DND-41 (cell line): ENCODE results near the gene VAPB.

Source experiments
- ATAC-seq: fragments of 200-7000 bp; cut with Tn5 transposase; 3 replicates; pipeline ENCODE4 v1.9.1; 2021; ENCODE audit warnings: low read depth; ENCODE audit not compliant: insufficient read depth
- DNase-seq: peaks from one replicate; pipeline ENCODE4 v3.0.0-alpha.2; 2020
- H2AFZ ChIP-seq: 2 replicates; pipeline ENCODE4 v1.6.0; 2012; ENCODE audit warnings: low read depth, low read length
- H3K27ac ChIP-seq: 2 replicates; pipeline ENCODE4 v1.5.1; 2012; ENCODE audit warnings: low read length, inconsistent platforms
- H3K27me3 ChIP-seq: fragments of 200-600 bp; sonication (generic); 2 replicates; pipeline ENCODE4 v1.6.0; 2012; ENCODE audit warnings: low read length, mild to moderate bottlenecking, inconsistent platforms; ENCODE audit not compliant: insufficient read depth, poor library complexity
- H3K36me3 ChIP-seq: 2 replicates; pipeline ENCODE4 v1.5.1; 2012; ENCODE audit warnings: low read length, inconsistent platforms; ENCODE audit not compliant: insufficient read depth
- H3K4me1 ChIP-seq: 2 replicates; pipeline ENCODE4 v1.5.1; 2012; ENCODE audit warnings: mild to moderate bottlenecking, low read length; ENCODE audit not compliant: insufficient read depth
- H3K4me2 ChIP-seq: 2 replicates; pipeline ENCODE4 v1.6.0; 2012; ENCODE audit warnings: mild to moderate bottlenecking, moderate library complexity, low read length, inconsistent platforms; ENCODE audit not compliant: insufficient read depth
- H3K4me3 ChIP-seq, 2 experiments: fragments of 200-600 bp in 1 of 2; shearing (Covaris generic) in 1 of 2; 2 replicates each; pipeline ENCODE4 v1.5.1; 2012 to 2016; ENCODE audit warnings: inconsistent platforms in 2 of 2, low read length in 2 of 2, mild to moderate bottlenecking in 2 of 2, low read depth in 1 of 2, moderate library complexity in 1 of 2
- H3K79me2 ChIP-seq: 2 replicates; pipeline ENCODE4 v1.6.0; 2012; ENCODE audit warnings: low read length, inconsistent platforms; ENCODE audit not compliant: insufficient read depth
- H3K9ac ChIP-seq: 2 replicates; pipeline ENCODE4 v1.6.0; 2012; ENCODE audit warnings: low read depth, mild to moderate bottlenecking, inconsistent platforms, low read length, moderate library complexity
- H3K9me3 ChIP-seq: 2 replicates; pipeline ENCODE4 v1.5.1; 2012; ENCODE audit warnings: low read length, moderate library complexity, mild to moderate bottlenecking, inconsistent platforms; ENCODE audit not compliant: insufficient read depth, severe bottlenecking
- H4K20me1 ChIP-seq: 2 replicates; pipeline ENCODE4 v1.6.0; 2012; ENCODE audit warnings: low read length; ENCODE audit not compliant: insufficient read depth
- CTCF ChIP-seq: IDR thresholded peaks from 2 replicates; pipeline ENCODE4 v1.5.1; 2012; ENCODE audit warnings: borderline replicate concordance, low read length, moderate library complexity, mild to moderate bottlenecking; ENCODE audit not compliant: poor library complexity, severe bottlenecking; ENCODE audit errors: extremely low read depth
- EZH2 ChIP-seq: IDR thresholded peaks from 3 replicates; pipeline ENCODE4 v1.6.1; 2012; ENCODE audit warnings: borderline replicate concordance, low read depth, mild to moderate bottlenecking, moderate library complexity, low read length, inconsistent platforms; ENCODE audit not compliant: severe bottlenecking

Gene VAPB

GRCh38 chr20:58433759-58434158 lies 44.7 kb downstream of the VAPB start:
- Histone ChIP-seq H3K79me2 (peaks cover 98% of the 10 kb centered on the region), H3K4me3 (no peak overlapping the region), H3K27ac (0 out of 2 replicates have a peak overlapping the region, but pooled peaks have one; percentile 19), H3K27me3 (no peaks in the 10 kb centered on the region), H3K9me3 (no peaks in the 10 kb centered on the region), H3K9ac (no peak overlapping the region), H2AFZ (no peak overlapping the region), H4K20me1 (peaks cover 82% of the 10 kb centered on the region), H3K4me2 (no peak overlapping the region), H3K36me3 (peaks cover 73% of the 10 kb centered on the region), H3K4me1 (peaks cover 16% of the 10 kb centered on the region; the same call in 1 of the 2 replicates)
- no peak for ATAC-seq
- TF ChIP-seq CTCF (no peak), EZH2 (no peak)
- DNase-seq = no peak

GRCh38 chr20:58434326-58434725 lies 45.3 kb downstream of the VAPB start:
- no peak overlapping the region for H3K4me3 ChIP-seq
- no peaks in the 10 kb centered on the region for H3K27me3 ChIP-seq
- H3K4me2 ChIP-seq = no peak overlapping the region
- peaks cover 16% of the 10 kb centered on the region; the same call in 1 of the 2 replicates for H3K4me1 ChIP-seq
- no peak for ATAC-seq
- peaks cover 81% of the 10 kb centered on the region for H4K20me1 ChIP-seq
- no peak overlapping the region for H2AFZ ChIP-seq
- TF ChIP-seq EZH2 = no peak
- TF ChIP-seq CTCF = no peak
- H3K36me3 ChIP-seq = peaks cover 74% of the 10 kb centered on the region
- no peak overlapping the region for H3K9ac ChIP-seq
- H3K79me2 ChIP-seq = peaks cover 98% of the 10 kb centered on the region
- DNase-seq = no peak
- H3K27ac ChIP-seq = no peak overlapping the region
- H3K9me3 ChIP-seq = no peaks in the 10 kb centered on the region

DNA sequence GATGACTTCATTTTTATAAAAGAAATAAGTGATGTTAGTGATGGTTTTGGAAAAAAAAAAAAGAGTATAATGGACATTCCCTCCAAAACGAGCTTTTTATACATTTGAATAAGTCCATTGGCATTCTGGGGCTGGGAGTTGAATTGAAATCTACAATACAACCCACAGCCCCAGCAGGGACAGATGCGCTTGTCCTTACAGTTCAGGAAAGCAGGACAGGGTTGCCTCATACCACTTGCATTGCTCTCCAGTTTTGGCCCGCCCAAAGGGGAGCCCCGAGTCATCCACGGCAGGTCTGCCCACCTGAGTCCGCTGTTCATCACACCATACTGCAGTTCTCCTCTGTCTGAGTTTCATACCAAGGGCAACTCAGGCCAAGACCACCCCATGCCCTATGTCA lies 46.2 kb downstream of the VAPB start:
- DNase-seq (no peak), ATAC-seq (no peak)
- Histone ChIP-seq H3K4me1 (peaks cover 16% of the 10 kb centered on the region; the same call in 1 of the 2 replicates), H3K9me3 (no peaks in the 10 kb centered on the region), H4K20me1 (peaks cover 84% of the 10 kb centered on the region), H3K4me2 (no peak overlapping the region), H3K36me3 (peaks cover 78% of the 10 kb centered on the region), H3K79me2 (peaks cover 99% of the 10 kb centered on the region), H2AFZ (no peak overlapping the region), H3K4me3 (no peak overlapping the region), H3K27ac (no peak overlapping the region), H3K27me3 (no peaks in the 10 kb centered on the region), H3K9ac (no peak overlapping the region)
- TF ChIP-seq EZH2 = no peak
- no peak for TF ChIP-seq CTCF
